Epidermal melanocyte (primary cell): ENCODE measurements around the gene DDR2.
"Not testable (repeated sequence)": the region's sequence is repeated elsewhere in the genome, so short reads cannot be mapped to it uniquely, and the experiment has no call there.

Experiments used
- DNase-seq: peaks from one replicate; pipeline ENCODE4 v3.0.0; 2011; ENCODE audit warnings: low spot score; ENCODE audit not compliant: insufficient read length

DDR2 gene

GRCh38 chr1:162632217-162632666 lies at the start of gene DDR2:
TSS of gene DDR2 (plus strand) at chr1:162632464. CDS start at chr1:162719064, 86,600 bp downstream.
- no peak for DNase-seq

- DNase-seq, result not testable (repeated sequence)
These were observed 49.4 kb upstream of the DDR2 start for GRCh38 chr1:162582901-162583300.

- not testable (repeated sequence) for DNase-seq
These were observed 47.2 kb upstream of the DDR2 start for GRCh38 chr1:162585101-162585500.

- no peak for DNase-seq
These were observed 44.9 kb upstream of the DDR2 start for GRCh38 chr1:162587347-162587746.

GRCh38 chr1:162587761-162588260 lies 44.5 kb upstream of the DDR2 start:
- no peak for DNase-seq

- DNase-seq, result peak; percentile 57
These were observed 42.2 kb upstream of the DDR2 start for GRCh38 chr1:162590101-162590500.

- no peak for DNase-seq
These were observed 41.6 kb upstream of the DDR2 start for GRCh38 chr1:162590686-162591085.

GRCh38 chr1:162596514-162597170 lies 35.6 kb upstream of the DDR2 start:
- DNase-seq, result no peak

GRCh38 chr1:162599451-162599850 lies 32.8 kb upstream of the DDR2 start:
- no peak for DNase-seq

GRCh38 chr1:162603117-162603516 lies 29.1 kb upstream of the DDR2 start:
- not testable (repeated sequence) for DNase-seq

GRCh38 chr1:162605225-162605927 lies 26.9 kb upstream of the DDR2 start:
- no peak for DNase-seq

GRCh38 chr1:162609306-162609705 lies 23.0 kb upstream of the DDR2 start:
- no peak for DNase-seq

- no peak for DNase-seq
These were observed 19.5 kb upstream of the DDR2 start for GRCh38 chr1:162612606-162613400.

GRCh38 chr1:162616848-162617247 lies 15.4 kb upstream of the DDR2 start:
- no peak for DNase-seq

GRCh38 chr1:162617513-162617912 lies 14.8 kb upstream of the DDR2 start:
- DNase-seq, result no peak

GRCh38 chr1:162619076-162619475 lies 13.2 kb upstream of the DDR2 start:
- DNase-seq, result no peak

- no peak for DNase-seq
These were observed 11.0 kb upstream of the DDR2 start for GRCh38 chr1:162621256-162621655.

GRCh38 chr1:162625679-162626078 lies 6.6 kb upstream of the DDR2 start:
- no peak for DNase-seq

GRCh38 chr1:162626094-162626493 lies 6.2 kb upstream of the DDR2 start:
- no peak for DNase-seq

- DNase-seq, result no peak
These were observed 5.5 kb upstream of the DDR2 start for GRCh38 chr1:162626761-162627160.

GRCh38 chr1:162627662-162628296 lies 4.5 kb upstream of the DDR2 start:
- DNase-seq, result no peak
